ENCODE data around the gene NDUFB8. TPM values are rescaled to one million over a fixed set of nuclear protein-coding genes. Genes with fewer than 3 reads are reported as not detected.

NDUFB8 gene
- total and polyA plus RNA-seq, 2 donors (not counting 1 experiment from before 2014, with no cell fraction given): 131 to 174 TPM

DNA sequence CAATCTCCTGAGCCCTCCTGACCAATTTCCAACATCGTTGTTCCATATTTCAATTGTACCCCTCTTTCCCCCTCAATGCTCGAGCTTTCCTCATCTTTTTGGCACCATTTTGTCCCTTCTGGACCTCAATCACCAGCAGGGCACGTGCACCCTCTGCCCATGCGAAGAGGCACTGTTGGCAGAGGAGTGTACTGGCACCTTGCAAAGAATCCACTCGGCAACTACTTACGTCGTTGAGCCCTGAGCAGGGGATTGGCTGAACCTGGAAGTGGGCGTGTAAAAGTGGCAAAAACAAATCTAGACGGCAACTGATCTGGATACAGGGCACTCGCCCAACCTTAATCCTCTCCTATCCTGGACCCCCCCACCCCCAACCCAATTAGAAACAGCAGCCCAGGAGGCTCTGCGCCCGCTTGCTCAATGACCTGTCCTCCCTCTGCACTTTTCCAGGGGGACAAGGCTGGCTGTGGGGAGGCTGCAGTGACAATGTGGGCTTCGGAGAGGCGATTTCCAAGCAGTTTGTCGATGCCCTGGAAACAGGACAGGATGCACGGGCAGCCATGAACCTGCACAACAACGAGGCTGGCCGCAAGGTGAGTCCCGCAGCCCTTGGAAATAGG is 48.1 kb downstream of the NDUFB8 start:
- Mint-ChIP-seq H3K27me3 (peaks cover 31% of the 10 kb centered on the region), H3K4me3 (peak overlapping the region; percentile 85), H3K9me3 (ENCODE audit: insufficient read depth) (no peaks in the 10 kb centered on the region), H3K4me1 (peaks cover 14% of the 10 kb centered on the region), H3K27ac (no peak overlapping the region)
- H3K9me3 ChIP-seq (ENCODE audit: control extremely low read depth in 1 of 3, control insufficient read depth in 2 of 3, insufficient read depth in 1 of 3, low read length in 2 of 3): no peaks in the 10 kb centered on the region
- H4K20me1 ChIP-seq (ENCODE audit: control insufficient read depth, insufficient read depth, low read length, poor library complexity, severe bottlenecking): no peaks in the 10 kb centered on the region
- intact Hi-C loops (cut with micrococcal nuclease): loop anchor here (1.0 to 5.0 kb wide), 4 partner anchors 36 to 134 kb away; partner anchors contain the start of genes HIF1AN, SCD and SEC31B
- no peaks in the 10 kb centered on the region for H3K36me3 ChIP-seq (replicated peaks in 1 of 2; ENCODE audit: control extremely low read depth in 1 of 2, control insufficient read depth in 1 of 2, extremely low read depth in 1 of 2, insufficient read depth in 2 of 2, low read length in 1 of 2)
- peak overlapping the region; percentile 83 for H2AFZ ChIP-seq (ENCODE audit: insufficient read depth, low read depth, low read length, poor library complexity, severe bottlenecking)
- no peaks in the 10 kb centered on the region for H3K79me2 ChIP-seq (ENCODE audit: control insufficient read depth, insufficient read depth, low read length)
- ATAC-seq (ENCODE audit: low read depth) (peak; percentile 99), DNase-seq (peak; percentile 95)
- H3K4me2 ChIP-seq (replicated peaks; ENCODE audit: low read depth, low read length, poor library complexity, severe bottlenecking): peak overlapping the region; percentile 95
- peaks cover 7 to 20% of the 10 kb centered on the region in 2 donors for H3K4me1 ChIP-seq (ENCODE audit: control insufficient read depth in 2 of 2, insufficient read depth in 2 of 2, low read length in 2 of 2)
- H3K27ac ChIP-seq (ENCODE audit: low read length in 2 of 2): no peak overlapping the region
- 3% methylated on average over 16 of the region's 19 CpGs for WGBS (ENCODE audit: insufficient coverage)
- no peak for TF ChIP-seq EZH2 (IDR thresholded peaks at IDR 0.05; ENCODE audit: borderline replicate concordance, insufficient read depth, low read depth, low read length, poor library complexity, severe bottlenecking)
- TF ChIP-seq, protein P1, sequence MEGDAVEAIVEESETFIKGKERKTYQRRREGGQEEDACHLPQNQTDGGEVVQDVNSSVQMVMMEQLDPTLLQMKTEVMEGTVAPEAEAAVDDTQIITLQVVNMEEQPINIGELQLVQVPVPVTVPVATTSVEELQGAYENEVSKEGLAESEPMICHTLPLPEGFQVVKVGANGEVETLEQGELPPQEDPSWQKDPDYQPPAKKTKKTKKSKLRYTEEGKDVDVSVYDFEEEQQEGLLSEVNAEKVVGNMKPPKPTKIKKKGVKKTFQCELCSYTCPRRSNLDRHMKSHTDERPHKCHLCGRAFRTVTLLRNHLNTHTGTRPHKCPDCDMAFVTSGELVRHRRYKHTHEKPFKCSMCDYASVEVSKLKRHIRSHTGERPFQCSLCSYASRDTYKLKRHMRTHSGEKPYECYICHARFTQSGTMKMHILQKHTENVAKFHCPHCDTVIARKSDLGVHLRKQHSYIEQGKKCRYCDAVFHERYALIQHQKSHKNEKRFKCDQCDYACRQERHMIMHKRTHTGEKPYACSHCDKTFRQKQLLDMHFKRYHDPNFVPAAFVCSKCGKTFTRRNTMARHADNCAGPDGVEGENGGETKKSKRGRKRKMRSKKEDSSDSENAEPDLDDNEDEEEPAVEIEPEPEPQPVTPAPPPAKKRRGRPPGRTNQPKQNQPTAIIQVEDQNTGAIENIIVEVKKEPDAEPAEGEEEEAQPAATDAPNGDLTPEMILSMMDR (IDR thresholded peaks at IDR 0.05): no peak
- POLR2A ChIA-PET: no interaction called here
- H3K9ac ChIP-seq (ENCODE audit: low read length): peak overlapping the region; percentile 68
- H3K4me3 ChIP-seq (ENCODE audit: control extremely low read depth in 1 of 5, extremely low read depth in 1 of 5, insufficient read depth in 1 of 5, low read depth in 2 of 5, low read length in 4 of 5): peak overlapping the region; percentile 57 to 81 (median 64)
- CTCF ChIA-PET: interaction anchor here (0.6 to 2.8 kb wide), 9 partner anchors 12 to 178 kb away, joined by 3 to 16 read pairs (median 4); no protein-coding TSS in a partner anchor
- H3K27me3 ChIP-seq (replicated peaks in 1 of 4; ENCODE audit: control extremely low read depth in 1 of 4, control insufficient read depth in 3 of 4, insufficient read depth in 4 of 4, low read length in 3 of 4): peaks cover 0 to 32% (median 20%) of the 10 kb centered on the region in 4 experiments

DNA sequence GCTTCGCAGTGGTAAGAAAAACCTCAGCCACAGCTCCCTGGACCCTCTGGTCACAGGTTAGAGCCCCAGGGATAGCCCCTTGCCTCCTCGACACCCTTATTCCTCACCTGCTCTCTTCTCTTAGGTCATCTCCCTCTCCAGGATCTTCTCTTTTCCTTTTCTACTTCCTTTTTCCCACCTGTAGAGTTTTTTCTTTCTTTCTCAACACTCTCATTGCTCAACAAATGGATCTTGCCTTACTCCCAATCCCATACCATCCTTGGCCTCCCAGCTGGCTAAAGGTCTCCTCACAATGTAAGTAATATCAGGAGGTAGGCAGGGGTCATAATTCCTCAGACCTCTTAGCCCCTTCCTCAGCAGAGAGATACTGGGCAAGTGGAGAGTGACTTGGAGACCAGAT is 49.7 kb downstream of the NDUFB8 start:
- peaks cover 7 to 20% of the 10 kb centered on the region in 2 donors for H3K4me1 ChIP-seq (ENCODE audit: control insufficient read depth in 2 of 2, insufficient read depth in 2 of 2, low read length in 2 of 2)
- Mint-ChIP-seq H3K4me3 (no peak overlapping the region), H3K27me3 (peaks cover 31% of the 10 kb centered on the region), H3K27ac (no peak overlapping the region), H3K9me3 (ENCODE audit: insufficient read depth) (no peaks in the 10 kb centered on the region), H3K4me1 (peaks cover 14% of the 10 kb centered on the region)
- H3K4me2 ChIP-seq (replicated peaks; ENCODE audit: low read depth, low read length, poor library complexity, severe bottlenecking): no peak overlapping the region
- TF ChIP-seq, protein P1 (IDR thresholded peaks at IDR 0.05): no peak
- no peak for TF ChIP-seq EZH2 (IDR thresholded peaks at IDR 0.05; ENCODE audit: borderline replicate concordance, insufficient read depth, low read depth, low read length, poor library complexity, severe bottlenecking)
- H3K79me2 ChIP-seq (ENCODE audit: control insufficient read depth, insufficient read depth, low read length): no peaks in the 10 kb centered on the region
- H2AFZ ChIP-seq (ENCODE audit: insufficient read depth, low read depth, low read length, poor library complexity, severe bottlenecking): no peak overlapping the region
- no peak overlapping the region for H3K4me3 ChIP-seq (ENCODE audit: control extremely low read depth in 1 of 5, extremely low read depth in 1 of 5, insufficient read depth in 1 of 5, low read depth in 2 of 5, low read length in 4 of 5)
- H3K27me3 ChIP-seq (replicated peaks in 1 of 4; ENCODE audit: control extremely low read depth in 1 of 4, control insufficient read depth in 3 of 4, insufficient read depth in 4 of 4, low read length in 3 of 4): peaks cover 0 to 32% (median 20%) of the 10 kb centered on the region in 4 experiments
- no peaks in the 10 kb centered on the region for H3K36me3 ChIP-seq (replicated peaks in 1 of 2; ENCODE audit: control extremely low read depth in 1 of 2, control insufficient read depth in 1 of 2, extremely low read depth in 1 of 2, insufficient read depth in 2 of 2, low read length in 1 of 2)
- no peak overlapping the region for H3K27ac ChIP-seq (ENCODE audit: low read length in 2 of 2)
- intact Hi-C loops (cut with micrococcal nuclease): loop anchor here (5.0 kb wide), 3 partner anchors 37 to 108 kb away; partner anchors contain the start of genes HIF1AN and SEC31B
- ATAC-seq (ENCODE audit: low read depth) (no peak), DNase-seq (no peak)
- H3K9ac ChIP-seq (ENCODE audit: low read length): no peak overlapping the region
- POLR2A ChIA-PET: no interaction called here
- H4K20me1 ChIP-seq (ENCODE audit: control insufficient read depth, insufficient read depth, low read length, poor library complexity, severe bottlenecking): no peaks in the 10 kb centered on the region
- H3K9me3 ChIP-seq (ENCODE audit: control extremely low read depth in 1 of 3, control insufficient read depth in 2 of 3, insufficient read depth in 1 of 3, low read length in 2 of 3): no peaks in the 10 kb centered on the region
- CTCF ChIA-PET: interaction anchor here (0.9 to 1.6 kb wide), 3 partner anchors 38 to 433 kb away, joined by 3 to 4 read pairs (median 3); partner anchors contain the start of gene SLF2
- 80% methylated on average over 2 of the region's 2 CpGs for WGBS (ENCODE audit: insufficient coverage)
